Right lobe of liver (tissue), 4 donors: ENCODE data around the gene OR6Y1.

Source experiments
- POLR2A ChIP-seq: fragments of 450-650 bp; IDR thresholded peaks from one replicate; pipeline ENCODE4 v1.6.1; 2017; ENCODE audit warnings: antibody characterized with exemption, mild to moderate bottlenecking
- TF ChIP-seq, protein P1 (sequence below), 4 donors: fragments of 200-600 bp in 3 of 4; fragments of 450-650 bp in 1 of 4; IDR thresholded peaks; one replicate each; pipeline versions ENCODE4 v1.5.1 to v1.8.0; 2016 to 2022; ENCODE audit warnings: antibody characterized with exemption in 4 of 4, mild to moderate bottlenecking in 2 of 4
- donor health status: DM: no; HTN: no; CAD: no.
- donor health status: DM: no; HTN: no; CAD: no.
- donor health status: DM: no; HTN: yes; CAD: no.

DNA sequence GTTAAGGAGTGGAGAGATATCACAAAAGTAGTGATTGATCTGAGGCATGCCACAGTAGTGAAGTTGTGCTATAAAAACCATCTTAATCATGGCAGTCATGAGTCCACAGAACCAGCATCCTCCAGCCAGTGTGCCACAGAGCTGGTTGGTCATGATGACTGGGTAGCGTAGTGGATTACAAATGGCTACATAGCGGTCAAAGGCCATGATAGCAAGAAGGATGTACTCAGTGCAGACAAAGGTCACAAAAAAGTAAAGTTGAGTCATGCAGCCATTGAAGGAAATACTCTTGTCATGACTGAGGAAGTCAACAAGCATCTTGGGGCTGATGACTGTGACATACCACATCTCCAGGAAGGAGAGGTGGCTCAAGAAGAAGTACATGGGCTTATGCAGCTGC is 6.7 kb downstream of the OR6Y1 start:
- TF ChIP-seq, protein P1, sequence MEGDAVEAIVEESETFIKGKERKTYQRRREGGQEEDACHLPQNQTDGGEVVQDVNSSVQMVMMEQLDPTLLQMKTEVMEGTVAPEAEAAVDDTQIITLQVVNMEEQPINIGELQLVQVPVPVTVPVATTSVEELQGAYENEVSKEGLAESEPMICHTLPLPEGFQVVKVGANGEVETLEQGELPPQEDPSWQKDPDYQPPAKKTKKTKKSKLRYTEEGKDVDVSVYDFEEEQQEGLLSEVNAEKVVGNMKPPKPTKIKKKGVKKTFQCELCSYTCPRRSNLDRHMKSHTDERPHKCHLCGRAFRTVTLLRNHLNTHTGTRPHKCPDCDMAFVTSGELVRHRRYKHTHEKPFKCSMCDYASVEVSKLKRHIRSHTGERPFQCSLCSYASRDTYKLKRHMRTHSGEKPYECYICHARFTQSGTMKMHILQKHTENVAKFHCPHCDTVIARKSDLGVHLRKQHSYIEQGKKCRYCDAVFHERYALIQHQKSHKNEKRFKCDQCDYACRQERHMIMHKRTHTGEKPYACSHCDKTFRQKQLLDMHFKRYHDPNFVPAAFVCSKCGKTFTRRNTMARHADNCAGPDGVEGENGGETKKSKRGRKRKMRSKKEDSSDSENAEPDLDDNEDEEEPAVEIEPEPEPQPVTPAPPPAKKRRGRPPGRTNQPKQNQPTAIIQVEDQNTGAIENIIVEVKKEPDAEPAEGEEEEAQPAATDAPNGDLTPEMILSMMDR (IDR thresholded peaks at IDR 0.05) = no peak
- no peak for TF ChIP-seq POLR2A
